ENCODE data around the gene PEAK1.
A peak's percentile ranks its signal among the peaks of the same experiment; 100 is the strongest.

Gene PEAK1

GRCh38 chr15:77454265-77454664 is 34.4 kb upstream of the PEAK1 start:
- no peak overlapping the region for H3K9ac ChIP-seq (ENCODE audit: low read length)
- peaks cover 2% of the 10 kb centered on the region for H3K36me3 ChIP-seq (ENCODE audit: control insufficient read depth, insufficient read depth, low read length)
- no peak overlapping the region for H3K4me3 ChIP-seq (ENCODE audit: low read length)
- H3K27ac ChIP-seq (ENCODE audit: low read depth, low read length), result no peak overlapping the region
- H3K4me1 ChIP-seq (ENCODE audit: control insufficient read depth, insufficient read depth, low read length), result peaks cover 11% of the 10 kb centered on the region
- H3K27me3 ChIP-seq (ENCODE audit: control insufficient read depth, insufficient read depth, low read length), result no peaks in the 10 kb centered on the region

- H3K4me3 ChIP-seq (ENCODE audit: low read length), result no peak overlapping the region
- no peak overlapping the region for H3K9ac ChIP-seq (ENCODE audit: low read length)
- peaks cover 2% of the 10 kb centered on the region for H3K36me3 ChIP-seq (ENCODE audit: control insufficient read depth, insufficient read depth, low read length)
- H3K4me1 ChIP-seq (ENCODE audit: control insufficient read depth, insufficient read depth, low read length), result peaks cover 9% of the 10 kb centered on the region
- no peaks in the 10 kb centered on the region for H3K27me3 ChIP-seq (ENCODE audit: control insufficient read depth, insufficient read depth, low read length)
- H3K27ac ChIP-seq (ENCODE audit: low read depth, low read length), result no peak overlapping the region
These were observed 27.0 kb upstream of the PEAK1 start for GRCh38 chr15:77446840-77447390.

- Histone ChIP-seq H3K36me3 (ENCODE audit: control insufficient read depth, insufficient read depth, low read length) (no peaks in the 10 kb centered on the region), H3K4me3 (ENCODE audit: low read length) (no peak overlapping the region), H3K27ac (ENCODE audit: low read depth, low read length) (no peak overlapping the region), H3K27me3 (ENCODE audit: control insufficient read depth, insufficient read depth, low read length) (no peaks in the 10 kb centered on the region), H3K9ac (ENCODE audit: low read length) (no peak overlapping the region), H3K4me1 (ENCODE audit: control insufficient read depth, insufficient read depth, low read length) (peaks cover 10% of the 10 kb centered on the region)
These were observed 20.6 kb upstream of the PEAK1 start for GRCh38 chr15:77440378-77440999.

GRCh38 chr15:77437264-77437663 is 17.4 kb upstream of the PEAK1 start:
- Histone ChIP-seq H3K9ac (ENCODE audit: low read length) (no peak overlapping the region), H3K27me3 (ENCODE audit: control insufficient read depth, insufficient read depth, low read length) (no peaks in the 10 kb centered on the region), H3K27ac (ENCODE audit: low read depth, low read length) (no peak overlapping the region), H3K4me1 (ENCODE audit: control insufficient read depth, insufficient read depth, low read length) (peaks cover 3% of the 10 kb centered on the region), H3K36me3 (ENCODE audit: control insufficient read depth, insufficient read depth, low read length) (no peaks in the 10 kb centered on the region), H3K4me3 (ENCODE audit: low read length) (no peak overlapping the region)

GRCh38 chr15:77436822-77437221 is 16.9 kb upstream of the PEAK1 start:
- Histone ChIP-seq H3K27ac (ENCODE audit: low read depth, low read length) (no peak overlapping the region), H3K4me3 (ENCODE audit: low read length) (no peak overlapping the region), H3K9ac (ENCODE audit: low read length) (no peak overlapping the region), H3K27me3 (ENCODE audit: control insufficient read depth, insufficient read depth, low read length) (no peaks in the 10 kb centered on the region), H3K4me1 (ENCODE audit: control insufficient read depth, insufficient read depth, low read length) (peaks cover 3% of the 10 kb centered on the region), H3K36me3 (ENCODE audit: control insufficient read depth, insufficient read depth, low read length) (no peaks in the 10 kb centered on the region)

GRCh38 chr15:77430652-77431051 is 10.7 kb upstream of the PEAK1 start:
- Histone ChIP-seq H3K36me3 (ENCODE audit: control insufficient read depth, insufficient read depth, low read length) (no peaks in the 10 kb centered on the region), H3K4me1 (ENCODE audit: control insufficient read depth, insufficient read depth, low read length) (no peaks in the 10 kb centered on the region)

GRCh38 chr15:77430213-77430612 is 10.3 kb upstream of the PEAK1 start:
- H3K27me3 ChIP-seq (ENCODE audit: control insufficient read depth, insufficient read depth, low read length), result no peaks in the 10 kb centered on the region
- no peak overlapping the region for H3K9ac ChIP-seq (ENCODE audit: low read length)

More at GRCh38 chr15:77430652-77431051, 10.7 kb upstream of the PEAK1 start:
- no peak overlapping the region for H3K27ac ChIP-seq (ENCODE audit: low read depth, low read length)
- H3K4me3 ChIP-seq (ENCODE audit: low read length), result no peak overlapping the region
- no peaks in the 10 kb centered on the region for H3K27me3 ChIP-seq (ENCODE audit: control insufficient read depth, insufficient read depth, low read length)
- no peak overlapping the region for H3K9ac ChIP-seq (ENCODE audit: low read length)

GRCh38 chr15:77426871-77427270 is 7.0 kb upstream of the PEAK1 start:
- H3K4me1 ChIP-seq (ENCODE audit: control insufficient read depth, insufficient read depth, low read length), result no peaks in the 10 kb centered on the region

More at GRCh38 chr15:77430213-77430612, 10.3 kb upstream of the PEAK1 start:
- Histone ChIP-seq H3K27ac (ENCODE audit: low read depth, low read length) (no peak overlapping the region), H3K4me3 (ENCODE audit: low read length) (no peak overlapping the region), H3K4me1 (ENCODE audit: control insufficient read depth, insufficient read depth, low read length) (no peaks in the 10 kb centered on the region), H3K36me3 (ENCODE audit: control insufficient read depth, insufficient read depth, low read length) (no peaks in the 10 kb centered on the region)

GRCh38 chr15:77426377-77426776 is 6.5 kb upstream of the PEAK1 start:
- H3K36me3 ChIP-seq (ENCODE audit: control insufficient read depth, insufficient read depth, low read length), result no peaks in the 10 kb centered on the region
- H3K27ac ChIP-seq (ENCODE audit: low read depth, low read length), result no peak overlapping the region
- no peak overlapping the region for H3K9ac ChIP-seq (ENCODE audit: low read length)
- peaks cover 4% of the 10 kb centered on the region for H3K4me1 ChIP-seq (ENCODE audit: control insufficient read depth, insufficient read depth, low read length)
- H3K4me3 ChIP-seq (ENCODE audit: low read length), result no peak overlapping the region
- H3K27me3 ChIP-seq (ENCODE audit: control insufficient read depth, insufficient read depth, low read length), result no peaks in the 10 kb centered on the region

More at GRCh38 chr15:77426871-77427270, 7.0 kb upstream of the PEAK1 start:
- no peaks in the 10 kb centered on the region for H3K27me3 ChIP-seq (ENCODE audit: control insufficient read depth, insufficient read depth, low read length)
- no peaks in the 10 kb centered on the region for H3K36me3 ChIP-seq (ENCODE audit: control insufficient read depth, insufficient read depth, low read length)
- H3K27ac ChIP-seq (ENCODE audit: low read depth, low read length), result no peak overlapping the region
- no peak overlapping the region for H3K4me3 ChIP-seq (ENCODE audit: low read length)
- H3K9ac ChIP-seq (ENCODE audit: low read length), result no peak overlapping the region

- Histone ChIP-seq H3K4me3 (ENCODE audit: low read length) (no peak overlapping the region), H3K9ac (ENCODE audit: low read length) (no peak overlapping the region), H3K4me1 (ENCODE audit: control insufficient read depth, insufficient read depth, low read length) (peaks cover 5% of the 10 kb centered on the region), H3K27ac (ENCODE audit: low read depth, low read length) (no peak overlapping the region), H3K27me3 (ENCODE audit: control insufficient read depth, insufficient read depth, low read length) (no peaks in the 10 kb centered on the region), H3K36me3 (ENCODE audit: control insufficient read depth, insufficient read depth, low read length) (no peaks in the 10 kb centered on the region)
These were observed 5.2 kb upstream of the PEAK1 start for GRCh38 chr15:77425104-77425503.

GRCh38 chr15:77421370-77421700 is 1.4 kb upstream of the PEAK1 start:
- Histone ChIP-seq H3K4me3 (ENCODE audit: low read length) (peak overlapping the region; percentile 90), H3K36me3 (ENCODE audit: control insufficient read depth, insufficient read depth, low read length) (no peaks in the 10 kb centered on the region), H3K9ac (ENCODE audit: low read length) (peak overlapping the region; percentile 66), H3K27me3 (ENCODE audit: control insufficient read depth, insufficient read depth, low read length) (no peaks in the 10 kb centered on the region), H3K27ac (ENCODE audit: low read depth, low read length) (peak overlapping the region; percentile 93), H3K4me1 (ENCODE audit: control insufficient read depth, insufficient read depth, low read length) (peaks cover 17% of the 10 kb centered on the region)

- Histone ChIP-seq H3K4me1 (ENCODE audit: control insufficient read depth, insufficient read depth, low read length) (peaks cover 17% of the 10 kb centered on the region), H3K27me3 (ENCODE audit: control insufficient read depth, insufficient read depth, low read length) (no peaks in the 10 kb centered on the region), H3K36me3 (ENCODE audit: control insufficient read depth, insufficient read depth, low read length) (no peaks in the 10 kb centered on the region), H3K4me3 (ENCODE audit: low read length) (peak within 1 kb of the TSS; percentile 90), H3K9ac (ENCODE audit: low read length) (peak within 1 kb of the TSS; percentile 66), H3K27ac (ENCODE audit: low read depth, low read length) (peak within 1 kb of the TSS; percentile 93)
These were observed 886 bp upstream of the PEAK1 start, which contains the start of gene HMG20A for GRCh38 chr15:77420610-77421369. TSS of gene HMG20A (plus strand) at chr15:77420888. CDS start at chr15:77458408, 37,520 bp downstream.

All from rectal smooth muscle tissue (tissue), 1 donor.